Measurements from ENCODE around the gene TMEM207. TPM values are rescaled to one million over a fixed set of nuclear protein-coding genes. Genes with fewer than 3 reads are reported as not detected.
A peak's percentile ranks its signal among the peaks of the same experiment; 100 is the strongest.

Gene TMEM207
- polyA plus RNA-seq, 1 experiment, result not detected

- CTCF ChIA-PET, result interaction anchor here (1.1 to 4.4 kb wide), 2 partner anchors 222 to 485 kb away, joined by 3 to 23 read pairs; no protein-coding TSS in a partner anchor
- POLR2A ChIA-PET, result no interaction called here
- TF ChIP-seq CTCF (IDR thresholded peaks at IDR 0.05; ENCODE audit: low read depth, low read length), result no peak
- no peak overlapping the region for H3K27ac ChIP-seq (ENCODE audit: low read depth, low read length)
- H3K27me3 ChIP-seq (ENCODE audit: control insufficient read depth, insufficient read depth, low read length), result no peaks in the 10 kb centered on the region
- no peaks in the 10 kb centered on the region for H3K9me3 ChIP-seq (ENCODE audit: control insufficient read depth, insufficient read depth, low read length)
- no peak for DNase-seq (ENCODE audit: low read depth, low spot score)
- H3K4me3 ChIP-seq (ENCODE audit: low read depth, low read length), result no peak overlapping the region
These were observed 3.0 kb downstream of the TMEM207 start for GRCh38 chr3:190446573-190447279.

- Histone ChIP-seq H3K9me3 (ENCODE audit: control insufficient read depth, insufficient read depth, low read length) (no peaks in the 10 kb centered on the region), H3K4me3 (ENCODE audit: low read depth, low read length) (no peak overlapping the region), H3K27ac (ENCODE audit: low read depth, low read length) (no peak overlapping the region), H3K27me3 (ENCODE audit: control insufficient read depth, insufficient read depth, low read length) (no peaks in the 10 kb centered on the region)
- POLR2A ChIA-PET, result no interaction called here
- CTCF ChIA-PET, result interaction anchor here (0.7 to 4.7 kb wide), 6 partner anchors 15 to 483 kb away, joined by 3 to 28 read pairs (median 12); no protein-coding TSS in a partner anchor
- TF ChIP-seq CTCF (IDR thresholded peaks at IDR 0.05; ENCODE audit: low read depth, low read length), result no peak
- DNase-seq (ENCODE audit: low read depth, low spot score), result no peak
These were observed 5.0 kb downstream of the TMEM207 start for GRCh38 chr3:190444576-190445145.

- DNase-seq (ENCODE audit: low read depth, low spot score), result no peak
These were observed 5.7 kb downstream of the TMEM207 start for GRCh38 chr3:190444006-190444405.

GRCh38 chr3:190443257-190443656 lies 6.4 kb downstream of the TMEM207 start:
- ChIA-PET CTCF (interaction anchor here (0.5 to 4.7 kb wide), 24 partner anchors 9 to 1722 kb away, joined by 3 to 28 read pairs (median 4); partner anchors contain the start of gene CLDN1), POLR2A (no interaction called here)
- Histone ChIP-seq H3K27me3 (ENCODE audit: control insufficient read depth, insufficient read depth, low read length) (no peaks in the 10 kb centered on the region), H3K27ac (ENCODE audit: low read depth, low read length) (no peak overlapping the region), H3K9me3 (ENCODE audit: control insufficient read depth, insufficient read depth, low read length) (no peaks in the 10 kb centered on the region; the same call in 1 of the 2 replicates), H3K4me3 (ENCODE audit: low read depth, low read length) (no peak overlapping the region)
- TF ChIP-seq CTCF (IDR thresholded peaks at IDR 0.05; ENCODE audit: low read depth, low read length), result peak; percentile 54
- no peak for DNase-seq (ENCODE audit: low read depth, low spot score)

More at GRCh38 chr3:190444006-190444405, 5.7 kb downstream of the TMEM207 start:
- TF ChIP-seq CTCF (IDR thresholded peaks at IDR 0.05; ENCODE audit: low read depth, low read length), result no peak
- Histone ChIP-seq H3K27me3 (ENCODE audit: control insufficient read depth, insufficient read depth, low read length) (no peaks in the 10 kb centered on the region), H3K9me3 (ENCODE audit: control insufficient read depth, insufficient read depth, low read length) (no peaks in the 10 kb centered on the region; the same call in 1 of the 2 replicates), H3K27ac (ENCODE audit: low read depth, low read length) (no peak overlapping the region), H3K4me3 (ENCODE audit: low read depth, low read length) (no peak overlapping the region)
- ChIA-PET CTCF (interaction anchor here (0.6 to 4.7 kb wide), 10 partner anchors 13 to 487 kb away, joined by 3 to 28 read pairs (median 6); no protein-coding TSS in a partner anchor), POLR2A (no interaction called here)

- TF ChIP-seq CTCF (IDR thresholded peaks at IDR 0.05; ENCODE audit: low read depth, low read length), result no peak
- Histone ChIP-seq H3K27ac (ENCODE audit: low read depth, low read length) (no peak overlapping the region), H3K27me3 (ENCODE audit: control insufficient read depth, insufficient read depth, low read length) (no peaks in the 10 kb centered on the region), H3K9me3 (ENCODE audit: control insufficient read depth, insufficient read depth, low read length) (no peaks in the 10 kb centered on the region; the same call in 1 of the 2 replicates), H3K4me3 (ENCODE audit: low read depth, low read length) (no peak overlapping the region)
- ChIA-PET POLR2A (no interaction called here), CTCF (interaction anchor here (1.8 to 4.7 kb wide), 5 partner anchors 10 to 481 kb away, joined by 6 to 28 read pairs (median 23); no protein-coding TSS in a partner anchor)
- DNase-seq (ENCODE audit: low read depth, low spot score), result no peak
These were observed 7.5 kb downstream of the TMEM207 start for GRCh38 chr3:190442240-190442639.

Data from AG04450 (cell line).